OCI-LY1 (cell line): Measurements from ENCODE around the gene RHOJ.

ENCODE experiments used
- H2AFZ ChIP-seq: fragments of 200-600 bp; sonication (generic), shearing (Covaris generic); 2 replicates; pipeline ENCODE4 v1.6.0; 2014; ENCODE audit warnings: antibody characterized with exemption, mild to moderate bottlenecking, low read length
- H3F3A ChIP-seq: fragments of 200-600 bp; sonication (generic), shearing (Covaris generic); 2 replicates; pipeline ENCODE4 v1.6.0; 2014; ENCODE audit warnings: mild to moderate bottlenecking, antibody characterized with exemption, low read length, moderate library complexity; ENCODE audit not compliant: insufficient read depth
- H3K27ac ChIP-seq: fragments of 200-600 bp; sonication (generic); 2 replicates; pipeline ENCODE4 v1.5.1; 2014; ENCODE audit warnings: low read length, mixed run types, mild to moderate bottlenecking, low read depth; ENCODE audit not compliant: poor library complexity, severe bottlenecking
- H3K27me3 ChIP-seq: fragments of 200-600 bp; sonication (generic); 2 replicates; pipeline ENCODE4 v1.6.0; 2014; ENCODE audit warnings: antibody characterized with exemption, mild to moderate bottlenecking, low read length, moderate library complexity; ENCODE audit not compliant: insufficient read depth
- H3K36me3 ChIP-seq: fragments of 200-600 bp; sonication (generic); 2 replicates; pipeline ENCODE4 v1.6.1; 2014; ENCODE audit warnings: mild to moderate bottlenecking, antibody characterized with exemption, low read length, moderate library complexity, mixed read lengths; ENCODE audit not compliant: insufficient read depth
- H3K4me1 ChIP-seq: fragments of 200-600 bp; sonication (generic); 2 replicates; pipeline ENCODE4 v1.5.1; 2014; ENCODE audit warnings: mild to moderate bottlenecking, low read length, moderate library complexity; ENCODE audit not compliant: insufficient read depth, severe bottlenecking
- H3K4me2 ChIP-seq: fragments of 200-600 bp; sonication (generic), shearing (Covaris generic); 2 replicates; pipeline ENCODE4 v1.6.1; 2014; ENCODE audit warnings: low read length
- H3K4me3 ChIP-seq: fragments of 200-600 bp; sonication (generic); 2 replicates; pipeline ENCODE4 v1.5.1; 2014; ENCODE audit warnings: low read length, low read depth, mild to moderate bottlenecking, mixed read lengths; ENCODE audit not compliant: poor library complexity, severe bottlenecking
- H3K79me2 ChIP-seq: fragments of 200-600 bp; shearing (Covaris generic); 2 replicates; pipeline ENCODE4 v1.6.1; 2016; ENCODE audit warnings: mixed run types, low read length, mixed read lengths; ENCODE audit not compliant: insufficient read depth
- H3K9ac ChIP-seq: fragments of 200-600 bp; sonication (generic), shearing (Covaris generic); 2 replicates; pipeline ENCODE4 v1.6.1; 2014; ENCODE audit warnings: mild to moderate bottlenecking, low read length, mixed read lengths
- H3K9me2 ChIP-seq: fragments of 200-600 bp; sonication (generic), shearing (Covaris generic); 2 replicates; pipeline ENCODE4 v1.6.1; 2014; ENCODE audit warnings: low read depth, mild to moderate bottlenecking, low read length, mixed read lengths
- H3K9me3 ChIP-seq: fragments of 200-600 bp; shearing (Covaris generic); 2 replicates; pipeline ENCODE4 v1.6.1; 2014; ENCODE audit warnings: low read length, mixed read lengths
- H4K20me1 ChIP-seq: fragments of 200-600 bp; sonication (generic), shearing (Covaris generic); 2 replicates; pipeline ENCODE4 v1.6.0; 2016; ENCODE audit warnings: mild to moderate bottlenecking, low read length; ENCODE audit not compliant: insufficient read depth
- CTCF ChIP-seq: fragments of 200-600 bp; sonication (generic), shearing (Covaris generic); IDR thresholded peaks from 2 replicates; pipeline ENCODE4 v1.5.1; 2017; ENCODE audit warnings: mild to moderate bottlenecking, antibody characterized with exemption, low read length, moderate library complexity, mixed read lengths
- EZH2 ChIP-seq: fragments of 200-600 bp; sonication (generic), shearing (Covaris generic); IDR thresholded peaks from 2 replicates; pipeline ENCODE4 v1.8.0; 2017; ENCODE audit warnings: borderline replicate concordance, mixed run types, mild to moderate bottlenecking, antibody characterized with exemption, low read length, moderate library complexity, mixed read lengths

The RHOJ gene

GRCh38 chr14:63209160-63209559, 4.9 kb downstream of the RHOJ start:
- no peaks in the 10 kb centered on the region for H3K9me3 ChIP-seq
- H3K27me3 ChIP-seq = 0 out of 2 replicates have a peak, but pooled peaks cover 6% of the 10 kb centered on the region
- no peaks in the 10 kb centered on the region for H3K79me2 ChIP-seq
- no peaks in the 10 kb centered on the region for H3F3A ChIP-seq
- no peaks in the 10 kb centered on the region for H3K36me3 ChIP-seq
- no peak overlapping the region for H2AFZ ChIP-seq
- no peaks in the 10 kb centered on the region for H3K4me1 ChIP-seq
- no peak overlapping the region for H3K4me3 ChIP-seq
- H3K4me2 ChIP-seq = no peak overlapping the region
- no peak overlapping the region for H3K27ac ChIP-seq
- TF ChIP-seq EZH2 (no peak), CTCF (no peak)
- no peaks in the 10 kb centered on the region for H4K20me1 ChIP-seq
- H3K9ac ChIP-seq = no peak overlapping the region
- no peaks in the 10 kb centered on the region for H3K9me2 ChIP-seq

- Histone ChIP-seq H3K9me2 (no peaks in the 10 kb centered on the region), H3K27ac (no peak overlapping the region), H3K4me3 (no peak overlapping the region), H4K20me1 (no peaks in the 10 kb centered on the region), H3K4me2 (no peak overlapping the region), H3K27me3 (0 out of 2 replicates have a peak, but pooled peaks cover 6% of the 10 kb centered on the region), H3F3A (no peaks in the 10 kb centered on the region), H3K79me2 (no peaks in the 10 kb centered on the region), H2AFZ (no peak overlapping the region), H3K4me1 (no peaks in the 10 kb centered on the region), H3K9ac (no peak overlapping the region), H3K36me3 (no peaks in the 10 kb centered on the region), H3K9me3 (no peaks in the 10 kb centered on the region)
- TF ChIP-seq EZH2 = no peak
- no peak for TF ChIP-seq CTCF
Observed at GRCh38 chr14:63210812-63211211, 6.6 kb downstream of the RHOJ start.

GRCh38 chr14:63212209-63212608, 8.0 kb downstream of the RHOJ start:
- H3K9me2 ChIP-seq = no peaks in the 10 kb centered on the region
- no peaks in the 10 kb centered on the region for H3K9me3 ChIP-seq
- H3K27me3 ChIP-seq = 0 out of 2 replicates have a peak, but pooled peaks cover 6% of the 10 kb centered on the region
- H4K20me1 ChIP-seq = no peaks in the 10 kb centered on the region
- H3K79me2 ChIP-seq = no peaks in the 10 kb centered on the region
- H3K4me2 ChIP-seq = no peak overlapping the region
- no peak overlapping the region for H3K27ac ChIP-seq
- H3K4me3 ChIP-seq = no peak overlapping the region
- H3F3A ChIP-seq = no peaks in the 10 kb centered on the region
- TF ChIP-seq EZH2 (no peak), CTCF (no peak)
- H2AFZ ChIP-seq = no peak overlapping the region
- no peaks in the 10 kb centered on the region for H3K36me3 ChIP-seq
- H3K9ac ChIP-seq = no peak overlapping the region
- H3K4me1 ChIP-seq = no peaks in the 10 kb centered on the region
